IMR-90 (cell line): ENCODE measurements around the gene SYNC. TPM values are rescaled to one million over a fixed set of nuclear protein-coding genes. Genes with fewer than 3 reads are reported as not detected.

Experiments
- ATAC-seq: fragments of 200-7000 bp; cut with Tn5 transposase; 2 replicates; pipeline ENCODE4 v1.9.1; 2020; ENCODE audit warnings: low read depth, mild to moderate bottlenecking, moderate library complexity
- BruUV-seq: library from RNA; stranded (reverse); fragments of 400-500 nt; replicated peaks from 2 replicates; lab custom pipeline; 2021; lab: Mats Ljungman, UMichigan
- CTCF ChIA-PET: fragments of 300-600 bp; formaldehyde crosslinking; extraction: SDS; loops from one replicate; lab custom pipeline; 2021; ENCODE audit warnings: antibody characterized with exemption; lab: Yijun Ruan, JAX
- POLR2A ChIA-PET: fragments of 300-600 bp; sonication (Branson Sonifier 250); formaldehyde crosslinking; loops from one replicate; lab custom pipeline; 2022; ENCODE audit warnings: antibody characterized with exemption; ENCODE audit not compliant: unreplicated experiment; lab: Charles Lee
- DNase-seq: peaks from one replicate; pipeline ENCODE4 v3.0.0; 2013
- H2AFZ ChIP-seq: replicated peaks from 2 replicates; pipeline ENCODE3; 2013; ENCODE audit warnings: low read length, mild to moderate bottlenecking; ENCODE audit not compliant: poor library complexity
- H2AK5ac ChIP-seq: 2 replicates; pipeline ENCODE4 v1.6.1; 2013; ENCODE audit warnings: low read depth, low read length, inconsistent platforms
- H2AK9ac ChIP-seq: replicated peaks from 2 replicates; pipeline ENCODE3; 2013; ENCODE audit warnings: mild to moderate bottlenecking, low read depth, low read length, moderate library complexity; ENCODE audit not compliant: poor library complexity
- H2BK120ac ChIP-seq: 2 replicates; pipeline ENCODE4 v1.6.1; 2013; ENCODE audit warnings: low read depth, low read length, inconsistent platforms
- H2BK15ac ChIP-seq: 3 replicates; pipeline ENCODE4 v1.6.1; 2013; ENCODE audit warnings: low read depth, low read length, inconsistent platforms
- H2BK20ac ChIP-seq: 2 replicates; pipeline ENCODE4 v1.6.1; 2013; ENCODE audit warnings: low read depth, mild to moderate bottlenecking, inconsistent platforms, low read length, moderate library complexity
- H2BK5ac ChIP-seq: 2 replicates; pipeline ENCODE4 v1.6.1; 2013; ENCODE audit warnings: mild to moderate bottlenecking, low read depth, low read length, inconsistent platforms; ENCODE audit not compliant: poor library complexity, severe bottlenecking
- H3K14ac ChIP-seq: replicated peaks from 2 replicates; pipeline ENCODE4 v1.6.1; 2013; ENCODE audit warnings: low read depth, low read length, inconsistent platforms
- H3K18ac ChIP-seq: 2 replicates; pipeline ENCODE4 v1.6.1; 2013; ENCODE audit warnings: low read depth, low read length, control low read depth
- H3K23ac ChIP-seq: 2 replicates; pipeline ENCODE4 v1.6.1; 2013; ENCODE audit warnings: low read depth, low read length, inconsistent platforms
- H3K27ac ChIP-seq: 2 replicates; pipeline ENCODE4 v1.5.1; 2013; ENCODE audit warnings: mild to moderate bottlenecking, control low read depth, low read length; ENCODE audit not compliant: insufficient read depth
- H3K27me3 ChIP-seq: 2 replicates; pipeline ENCODE4 v1.6.1; 2013; ENCODE audit warnings: low read length; ENCODE audit not compliant: control insufficient read depth, insufficient read depth
- H3K36me3 ChIP-seq: 2 replicates; pipeline ENCODE4 v1.6.1; 2013; ENCODE audit warnings: low read length, mixed read lengths; ENCODE audit not compliant: control insufficient read depth, insufficient read depth
- H3K4ac ChIP-seq: 2 replicates; pipeline ENCODE4 v1.6.1; 2013; ENCODE audit warnings: low read depth, low read length, inconsistent platforms
- H3K4me1 ChIP-seq: 2 replicates; pipeline ENCODE4 v1.6.1; 2013; ENCODE audit warnings: low read length, mixed read lengths; ENCODE audit not compliant: control insufficient read depth, insufficient read depth
- H3K4me2 ChIP-seq: 2 replicates; pipeline ENCODE4 v1.6.1; 2013; ENCODE audit warnings: low read depth, mild to moderate bottlenecking, control low read depth, low read length, moderate library complexity
- H3K4me3 ChIP-seq: 2 replicates; pipeline ENCODE4 v1.5.1; 2013; ENCODE audit warnings: low read depth, mild to moderate bottlenecking, control low read depth, low read length, moderate library complexity; ENCODE audit not compliant: insufficient read depth
- H3K56ac ChIP-seq: 2 replicates; pipeline ENCODE4 v1.6.1; 2013; ENCODE audit warnings: low read length, inconsistent platforms; ENCODE audit not compliant: insufficient read depth; ENCODE audit errors: extremely low read depth
- H3K79me1 ChIP-seq, 2 experiments: 2 replicates each; pipeline ENCODE4 v1.6.1; 2013; ENCODE audit warnings: low read length in 2 of 2, inconsistent platforms in 1 of 2, low read depth in 1 of 2
- H3K9ac ChIP-seq: 2 replicates; pipeline ENCODE4 v1.6.1; 2013; ENCODE audit warnings: low read depth, low read length, control low read depth
- H3K9me1 ChIP-seq: 2 replicates; pipeline ENCODE4 v1.6.1; 2013; ENCODE audit warnings: low read length, inconsistent platforms; ENCODE audit not compliant: insufficient read depth
- H3K9me3 ChIP-seq: 2 replicates; pipeline ENCODE4 v1.6.1; 2013; ENCODE audit warnings: low read length; ENCODE audit not compliant: control insufficient read depth, insufficient read depth
- H4K20me1 ChIP-seq: 2 replicates; pipeline ENCODE4 v1.6.1; 2013; ENCODE audit warnings: low read length, inconsistent platforms; ENCODE audit not compliant: insufficient read depth
- H4K5ac ChIP-seq: 2 replicates; pipeline ENCODE4 v1.6.1; 2013; ENCODE audit warnings: mild to moderate bottlenecking, low read depth, low read length, control low read depth
- H4K8ac ChIP-seq, 2 experiments: 2 replicates each; pipeline ENCODE4 v1.6.1; 2013; ENCODE audit warnings: low read depth in 2 of 2, low read length in 2 of 2, control low read depth in 1 of 2, inconsistent platforms in 1 of 2
- H4K91ac ChIP-seq: 2 replicates; pipeline ENCODE4 v1.6.1; 2013; ENCODE audit warnings: low read depth, low read length, inconsistent platforms; ENCODE audit not compliant: insufficient read depth
- BHLHE40 ChIP-seq: fragments of 150-350 bp; IDR thresholded peaks from 2 replicates; pipeline ENCODE4 v1.6.1; 2016; ENCODE audit warnings: mild to moderate bottlenecking, low read depth, low read length
- CEBPB ChIP-seq: IDR thresholded peaks from 2 replicates; pipeline ENCODE4 v1.6.1; 2012; ENCODE audit warnings: low read depth, low read length, improper control_type of control experiment
- CHD1 ChIP-seq: IDR thresholded peaks from 2 replicates; pipeline ENCODE4 v1.6.1; 2012; ENCODE audit warnings: low read depth, low read length, improper control_type of control experiment
- CTCF ChIP-seq: conservative IDR thresholded peaks from 2 replicates; pipeline ENCODE4 v1.5.1; 2012; ENCODE audit warnings: mild to moderate bottlenecking, low read depth, low read length, improper control_type of control experiment
- ELK1 ChIP-seq: fragments of 150-350 bp; IDR thresholded peaks from 2 replicates; pipeline ENCODE4 v1.6.1; 2016; ENCODE audit warnings: low read depth, mild to moderate bottlenecking, low read length, moderate library complexity, borderline replicate concordance
- FOS ChIP-seq: fragments of 150-350 bp; IDR thresholded peaks from 2 replicates; pipeline ENCODE4 v1.6.1; 2016; ENCODE audit warnings: low read depth, low read length
- MAFK ChIP-seq: IDR thresholded peaks from 2 replicates; pipeline ENCODE4 v1.6.1; 2012; ENCODE audit warnings: low read depth, low read length, improper control_type of control experiment
- MAZ ChIP-seq: IDR thresholded peaks from 2 replicates; pipeline ENCODE4 v1.6.1; 2012; ENCODE audit warnings: low read depth, mild to moderate bottlenecking, low read length, improper control_type of control experiment, moderate library complexity, borderline replicate concordance
- MXI1 ChIP-seq: IDR thresholded peaks from 2 replicates; pipeline ENCODE4 v1.6.1; 2012; ENCODE audit warnings: low read depth, mild to moderate bottlenecking, low read length, moderate library complexity, borderline replicate concordance
- NFE2L2 ChIP-seq: fragments of 150-350 bp; IDR thresholded peaks from 2 replicates; pipeline ENCODE4 v1.6.1; 2016; ENCODE audit warnings: low read depth, mild to moderate bottlenecking, low read length
- POLR2A ChIP-seq: IDR thresholded peaks from 2 replicates; pipeline ENCODE4 v1.6.1; 2012; ENCODE audit warnings: mild to moderate bottlenecking, low read depth, low read length
- RAD21 ChIP-seq: IDR thresholded peaks from 2 replicates; pipeline ENCODE4 v1.6.1; 2012; ENCODE audit warnings: low read length, improper control_type of control experiment
- RCOR1 ChIP-seq: IDR thresholded peaks from 2 replicates; pipeline ENCODE4 v1.6.1; 2012; ENCODE audit warnings: mild to moderate bottlenecking, low read length, improper control_type of control experiment; ENCODE audit not compliant: insufficient replicate concordance
- RFX5 ChIP-seq: IDR thresholded peaks from 2 replicates; pipeline ENCODE4 v1.8.0; 2012; ENCODE audit warnings: low read depth, mild to moderate bottlenecking, low read length, moderate library complexity
- SMC3 ChIP-seq: fragments of 150-350 bp; IDR thresholded peaks from 2 replicates; pipeline ENCODE4 v1.6.1; 2016; ENCODE audit warnings: low read depth, mild to moderate bottlenecking, antibody characterized with exemption, low read length, moderate library complexity
- USF2 ChIP-seq: fragments of 150-350 bp; IDR thresholded peaks from 2 replicates; pipeline ENCODE4 v1.6.1; 2017; ENCODE audit warnings: mild to moderate bottlenecking, antibody characterized with exemption, low read length, low read depth
- WGBS, 2 experiments: methylation state at CpG; one replicate each; pipeline versions ENCODE4 v1.1.5 to v1.1.7; 2013; ENCODE audit warnings: missing lambda C conversion rate in 2 of 2; ENCODE audit not compliant: insufficient read length in 1 of 2; ENCODE audit errors: extremely low coverage in 2 of 2; 5-methylcytosine and 5-hydroxymethylcytosine counted together
- dilution Hi-C: fragments of 300-500 bp; cut with HindIII; formaldehyde crosslinking; loops from one replicate; pipeline ENCODE4 v1.14.3; 2018; ENCODE audit warnings: low sequenced_read_pairs; ENCODE audit not compliant: unreplicated experiment
- in situ Hi-C: fragments of 300-500 bp; cut with MboI; formaldehyde crosslinking; loops from 3 replicates; pipeline ENCODE4 v1.14.3; 2019; ENCODE audit warnings: low sequenced_read_pairs, inconsistent platforms, mixed read lengths
- intact Hi-C: fragments of 100-400 bp; cut with micrococcal nuclease; formaldehyde crosslinking; loops from 2 replicates; pipeline ENCODE4 v1.10.0; 2022
- polyA plus RNA-seq, 3 experiments: library from polyadenylated mRNA; depleted of rRNA; stranded (reverse); fragments of >200 nt; gene quantifications; 2 replicates each; pipeline ENCODE4 v1.2.3, GENCODE V29; 2012; ENCODE audit warnings: low replicate concordance in 1 of 3
- total RNA-seq: library from RNA; depleted of rRNA; stranded (reverse); fragments of >200 nt; gene quantifications from 2 replicates; pipeline ENCODE4 v1.2.3, GENCODE V29; 2012

Gene SYNC
- total and polyA plus RNA-seq, 2 of the 4 experiments (the other 2 are of a cell fraction): 48.9 to 103 TPM

GRCh38 chr1:32666901-32667566 is 35.5 kb downstream of the SYNC start:
- peaks cover 6 to 41% of the 10 kb centered on the region in 2 experiments for H3K79me1 ChIP-seq
- no peaks in the 10 kb centered on the region for H3K27me3 ChIP-seq
- H4K5ac ChIP-seq: no peak overlapping the region
- H4K8ac ChIP-seq: no peak overlapping the region
- no peak overlapping the region for H2AFZ ChIP-seq
- WGBS, 2 experiments: 90% methylated on average over 2 of the region's 12 CpGs; no CpG with 5 or more reads in 1 of the 2 experiments
- H3K18ac ChIP-seq: no peak overlapping the region
- no peak overlapping the region for H3K23ac ChIP-seq
- no peak overlapping the region for H2AK5ac ChIP-seq
- 0 out of 2 replicates have a peak, but pooled peaks cover 2% of the 10 kb centered on the region for H3K4me1 ChIP-seq
- no TSS peak for BruUV-seq
- no peak overlapping the region for H3K4me2 ChIP-seq
- no peak overlapping the region for H2BK20ac ChIP-seq
- H3K27ac ChIP-seq: no peak overlapping the region
- no peak overlapping the region for H3K4ac ChIP-seq
- no peak overlapping the region for H3K56ac ChIP-seq
- H4K20me1 ChIP-seq: no peaks in the 10 kb centered on the region
- no peaks in the 10 kb centered on the region for H3K9me3 ChIP-seq
- H3K9me1 ChIP-seq: no peaks in the 10 kb centered on the region
- TF ChIP-seq MAZ (no peak), MXI1 (no peak), SMC3 (no peak), ELK1 (no peak), CTCF (no peak), FOS (no peak), POLR2A (no peak), BHLHE40 (no peak), USF2 (no peak), NFE2L2 (no peak), RFX5 (no peak), CEBPB (no peak), MAFK (no peak), RCOR1 (no peak), CHD1 (no peak), RAD21 (no peak)
- H2BK15ac ChIP-seq: no peak overlapping the region
- H2BK120ac ChIP-seq: no peak overlapping the region
- no peak overlapping the region for H3K9ac ChIP-seq
- dilution Hi-C loops (no loop called here), intact Hi-C loops (no loop called here), in situ Hi-C loops (no loop called here)
- peaks cover 61% of the 10 kb centered on the region for H3K36me3 ChIP-seq
- H3K14ac ChIP-seq: no peak overlapping the region
- no peak overlapping the region for H3K4me3 ChIP-seq
- no peak overlapping the region for H4K91ac ChIP-seq
- ChIA-PET POLR2A (no interaction called here), CTCF (no interaction called here)
- no peak overlapping the region for H2AK9ac ChIP-seq
- ATAC-seq (no peak), DNase-seq (no peak)
- H2BK5ac ChIP-seq: no peak overlapping the region
